ENCODE results near the gene HEMK1. TPM values are rescaled to one million over a fixed set of nuclear protein-coding genes. Genes with fewer than 3 reads are reported as not detected.

HEMK1 gene
- total and polyA plus RNA-seq, 2 of the 8 experiments (the other 6 are each of a cell fraction or from before 2014, with no cell fraction given), result 9.7 to 10.6 TPM

DNA sequence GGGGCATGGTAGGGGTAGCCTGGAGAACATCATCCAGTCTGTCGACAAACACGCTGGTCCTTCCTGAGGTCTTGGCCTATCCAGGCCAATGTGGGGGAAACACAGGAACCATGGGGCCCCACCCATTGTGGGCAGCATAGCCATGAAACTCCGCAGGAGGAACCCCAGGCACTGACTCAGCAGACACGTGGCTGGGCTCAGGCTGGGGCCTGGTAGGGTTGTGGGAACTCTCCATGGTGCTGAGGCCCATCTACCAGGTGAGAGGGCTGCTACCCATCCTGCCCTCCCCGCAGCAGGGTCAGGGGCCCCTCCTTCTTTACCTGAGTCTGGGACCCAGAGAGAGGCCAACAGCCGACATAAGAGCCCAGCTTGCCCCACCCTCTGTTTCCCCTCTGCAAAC is 43.3 kb upstream of the HEMK1 start:
- Histone ChIP-seq H2BK12ac (ENCODE audit: low read depth, low read length) (0 out of 2 replicates have a peak overlapping the region, but pooled peaks have one; percentile 10), H3K23me2 (ENCODE audit: low read depth, low read length) (peaks cover 1% of the 10 kb centered on the region; the same call in 1 of the 2 replicates), H2BK20ac (ENCODE audit: low read length) (no peak overlapping the region), H2AFZ (ENCODE audit: low read length) (no peak overlapping the region), H2BK5ac (ENCODE audit: low read depth, low read length) (no peak overlapping the region), H3K9me3 (ENCODE audit: insufficient read depth in 2 of 2, low read depth in 1 of 2, low read length in 1 of 2) (no peaks in the 10 kb centered on the region), H3K27ac (ENCODE audit: low read depth, low read length) (no peak overlapping the region), H3K79me1 (ENCODE audit: low read depth, low read length) (no peaks in the 10 kb centered on the region), H3K14ac (ENCODE audit: insufficient read length) (no peak overlapping the region), H4K20me1 (replicated peaks in 1 of 2; ENCODE audit: control insufficient read depth in 1 of 2, insufficient read depth in 2 of 2, low read length in 2 of 2) (no peaks in the 10 kb centered on the region), H3K9ac (replicated peaks in 1 of 4; ENCODE audit: extremely low read depth in 1 of 4, low read depth in 3 of 4, low read length in 3 of 4) (no peak overlapping the region), H3K27me3 (replicated peaks in 1 of 4; ENCODE audit: control insufficient read depth in 3 of 4, extremely low read depth in 1 of 4, insufficient read depth in 3 of 4, low read length in 3 of 4) (peaks cover 0 to 9% (median 5%) of the 10 kb centered on the region in 4 experiments; a peak in 5 of 7 replicates), H2AK5ac (ENCODE audit: low read depth, low read length) (no peak overlapping the region), H4K8ac (ENCODE audit: extremely low read depth, insufficient read depth, low read length) (no peak overlapping the region), H3K4ac (replicated peaks; ENCODE audit: insufficient read length, low read depth, low read length) (no peak overlapping the region), H3K18ac (ENCODE audit: extremely low read depth, low read length) (no peak overlapping the region; the same call in 1 of the 2 replicates), H4K5ac (ENCODE audit: insufficient read length, low read depth, low read length) (no peak overlapping the region), H4K91ac (replicated peaks; ENCODE audit: insufficient read length, low read length) (no peak overlapping the region), H3K79me2 (ENCODE audit: control insufficient read depth in 1 of 2, insufficient read depth in 2 of 2, low read length in 2 of 2) (no peaks in the 10 kb centered on the region), H2BK120ac (replicated peaks; ENCODE audit: low read depth, low read length) (no peak overlapping the region), H3K56ac (replicated peaks; ENCODE audit: insufficient read length, low read depth, low read length) (no peak overlapping the region), H3K36me3 (ENCODE audit: control insufficient read depth in 2 of 4, insufficient read depth in 4 of 4, low read length in 3 of 4) (no peaks in the 10 kb centered on the region), H2BK15ac (ENCODE audit: low read length) (no peak overlapping the region), H3K4me3 (ENCODE audit: extremely low read depth in 1 of 4, insufficient read depth in 2 of 4, low read depth in 3 of 4, low read length in 4 of 4) (no peak overlapping the region), H3K23ac (ENCODE audit: insufficient read length) (no peak overlapping the region), H3K4me1 (replicated peaks in 1 of 4; ENCODE audit: control insufficient read depth in 3 of 4, insufficient read depth in 4 of 4, low read length in 3 of 4) (peaks cover 3 to 37% (median 21%) of the 10 kb centered on the region in 4 experiments), H3K4me2 (ENCODE audit: insufficient read depth in 1 of 2, low read depth in 2 of 2, low read length in 2 of 2) (no peak overlapping the region)
- FAIRE-seq (peak; percentile 68), DNase-seq (ENCODE audit: low read depth in 1 of 2, low spot score in 2 of 2) (peak in 1 of 2 experiments; percentile 87)
- ChIA-PET POLR2A (ENCODE audit: partially characterized antibody) (interaction anchor here (1.0 kb wide), 1 partner anchor 130 kb away, joined by 3 read pairs; no protein-coding TSS in a partner anchor), CTCF (ENCODE audit: partially characterized antibody) (interaction anchor here (0.9 to 9.1 kb wide), 6 partner anchors 9 to 145 kb away, joined by 3 to 129 read pairs (median 4); no protein-coding TSS in a partner anchor)
- 62% methylated on average over 6 of the region's 6 CpGs; no CpG with 5 or more reads in 1 of the 2 experiments for WGBS, 2 experiments (ENCODE audit: extremely low coverage in 1 of 2, insufficient coverage in 1 of 2, insufficient read length in 1 of 2, insufficient replicate concordance in 2 of 2, low coverage in 1 of 2, low lambda C conversion rate in 2 of 2, missing lambda C conversion rate in 1 of 2)
- TF ChIP-seq ASH2L (IDR thresholded peaks at IDR 0.05; ENCODE audit: low read length), result no peak
- peak; percentile 99 to 100 for TF ChIP-seq SIN3A (conservative IDR thresholded peaks at IDR 0.05 in 1 of 2, IDR thresholded peaks at IDR 0.05 in 1 of 2; ENCODE audit: low read depth in 1 of 2, low read length in 2 of 2)
- no peak for TF ChIP-seq HDAC6 (IDR thresholded peaks at IDR 0.05; ENCODE audit: low read depth, low read length)
- no peak for TF ChIP-seq CEBPB (IDR thresholded peaks at IDR 0.05; ENCODE audit: low read depth, low read length)
- TF ChIP-seq KDM1A (IDR thresholded peaks at IDR 0.05; ENCODE audit: borderline replicate concordance, low read length), result no peak
- no peak for TF ChIP-seq CHD2 (IDR thresholded peaks at IDR 0.05; ENCODE audit: low read length)
- TF ChIP-seq SIRT6 (IDR thresholded peaks at IDR 0.05; ENCODE audit: low read length), result no peak
- peak; percentile 78; the same call in 1 of the 2 replicates for TF ChIP-seq MAFK (IDR thresholded peaks at IDR 0.05; ENCODE audit: low read depth, low read length)
- peak; percentile 46; the same call in 1 of the 2 replicates for TF ChIP-seq CREB1 (IDR thresholded peaks at IDR 0.05)
- no peak for TF ChIP-seq POLR2A (IDR thresholded peaks at IDR 0.05; ENCODE audit: control extremely low read depth in 1 of 2, low read depth in 2 of 2, low read length in 2 of 2)
- 0 out of 2 replicates have a peak, but pooled peaks have one; percentile 24 for TF ChIP-seq USF2 (IDR thresholded peaks at IDR 0.05; ENCODE audit: low read length)
- no peak for TF ChIP-seq SP4 (IDR thresholded peaks at IDR 0.05; ENCODE audit: low read length)
- no peak for TF ChIP-seq SRF (IDR thresholded peaks at IDR 0.05; ENCODE audit: low read depth, low read length)
- TF ChIP-seq BACH1 (IDR thresholded peaks at IDR 0.05; ENCODE audit: low read length), result peak; percentile 94
- no peak for TF ChIP-seq RFX5 (IDR thresholded peaks at IDR 0.05; ENCODE audit: borderline replicate concordance, low read depth, low read length)
